MCF 10A (cell line): ENCODE measurements around the gene SF3B1. TPM values are rescaled to one million over a fixed set of nuclear protein-coding genes. Genes with fewer than 3 reads are reported as not detected.

Experiments
- BruUV-seq: library from RNA; stranded (reverse); fragments of 400-500 nt; replicated peaks from 2 replicates; lab custom pipeline; 2021; lab: Mats Ljungman, UMichigan
- CTCF ChIA-PET: fragments of 300-600 bp; sonication (Branson Sonifier 250); formaldehyde crosslinking; extraction: SDS; loops from one replicate; lab custom pipeline; 2021; ENCODE audit warnings: antibody characterized with exemption, inconsistent platforms; lab: Yijun Ruan, JAX
- POLR2A ChIA-PET: fragments of 300-600, 350-650 bp; sonication (Branson Sonifier 250); formaldehyde crosslinking; extraction: SDS; loops from one replicate; lab custom pipeline; 2020; ENCODE audit warnings: antibody characterized with exemption, inconsistent platforms; lab: Yijun Ruan, JAX
- DNase-seq: peaks from one replicate; pipeline ENCODE4 v3.0.0-alpha.2; 2018; ENCODE audit not compliant: unreplicated experiment
- H3K27ac Mint-ChIP-seq: one replicate; pipeline ENCODE4 v1.8.0; 2022; ENCODE audit warnings: mild to moderate bottlenecking, low read depth, mixed read lengths; ENCODE audit not compliant: unreplicated experiment
- H3K27me3 Mint-ChIP-seq: one replicate; pipeline ENCODE4 v1.8.0; 2022; ENCODE audit warnings: mixed read lengths; ENCODE audit not compliant: insufficient read depth, unreplicated experiment
- H3K36me3 Mint-ChIP-seq: one replicate; pipeline ENCODE4 v1.8.0; 2022; ENCODE audit warnings: mild to moderate bottlenecking, moderate library complexity, mixed read lengths; ENCODE audit not compliant: insufficient read depth, unreplicated experiment
- H3K4me1 Mint-ChIP-seq: one replicate; pipeline ENCODE4 v1.8.0; 2022; ENCODE audit warnings: mixed read lengths; ENCODE audit not compliant: insufficient read depth, unreplicated experiment
- H3K4me3 Mint-ChIP-seq: one replicate; pipeline ENCODE4 v1.8.0; 2022; ENCODE audit warnings: mild to moderate bottlenecking, moderate library complexity, mixed read lengths; ENCODE audit not compliant: unreplicated experiment
- H3K9me3 Mint-ChIP-seq: one replicate; pipeline ENCODE4 v1.8.0; 2022; ENCODE audit warnings: mixed read lengths; ENCODE audit not compliant: unreplicated experiment
- intact Hi-C: fragments of 100-400 bp; cut with micrococcal nuclease; formaldehyde crosslinking; loops from 2 replicates; pipeline ENCODE4 v1.14.1; 2022
- total RNA-seq: library from RNA; stranded (reverse); gene quantifications from 2 replicates; pipeline ENCODE4 v1.2.3, GENCODE V29; 2022
- TF ChIP-seq, protein P1 (sequence below): fragments of 200-600 bp; IDR thresholded peaks from one replicate; pipeline ENCODE4 v1.8.0; 2022; ENCODE audit warnings: antibody characterized with exemption, mild to moderate bottlenecking; ENCODE audit not compliant: unreplicated experiment

Gene SF3B1
- total RNA-seq, 1 experiment from 2014 or later: 179 TPM

DNA sequence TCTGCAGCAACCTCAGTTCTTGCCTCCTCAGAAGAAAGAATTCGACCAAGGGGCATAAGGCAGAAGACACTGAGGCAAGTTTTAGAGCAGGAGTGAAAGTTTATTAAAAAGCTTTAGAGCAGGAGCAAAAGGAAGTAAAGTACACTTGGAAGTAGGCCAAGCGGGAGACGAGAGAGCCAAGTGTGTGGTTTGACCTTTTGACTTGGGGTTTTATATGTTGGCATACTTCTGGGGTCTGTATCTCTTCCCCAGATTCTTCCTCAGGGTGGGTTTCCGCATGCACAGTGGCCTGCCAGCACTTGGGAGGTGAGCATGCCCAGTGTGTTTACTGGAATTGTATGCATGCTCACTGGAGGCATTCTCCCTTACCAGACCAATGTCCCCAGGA is 64.9 kb downstream of the SF3B1 start:
- ChIA-PET CTCF (interaction anchor here (0.6 to 1.1 kb wide), 3 partner anchors 243 to 387 kb away, joined by 3 to 5 read pairs (median 4); no protein-coding TSS in a partner anchor), POLR2A (no interaction called here)
- H3K4me3 Mint-ChIP-seq: no peak overlapping the region
- TF ChIP-seq, protein P1, sequence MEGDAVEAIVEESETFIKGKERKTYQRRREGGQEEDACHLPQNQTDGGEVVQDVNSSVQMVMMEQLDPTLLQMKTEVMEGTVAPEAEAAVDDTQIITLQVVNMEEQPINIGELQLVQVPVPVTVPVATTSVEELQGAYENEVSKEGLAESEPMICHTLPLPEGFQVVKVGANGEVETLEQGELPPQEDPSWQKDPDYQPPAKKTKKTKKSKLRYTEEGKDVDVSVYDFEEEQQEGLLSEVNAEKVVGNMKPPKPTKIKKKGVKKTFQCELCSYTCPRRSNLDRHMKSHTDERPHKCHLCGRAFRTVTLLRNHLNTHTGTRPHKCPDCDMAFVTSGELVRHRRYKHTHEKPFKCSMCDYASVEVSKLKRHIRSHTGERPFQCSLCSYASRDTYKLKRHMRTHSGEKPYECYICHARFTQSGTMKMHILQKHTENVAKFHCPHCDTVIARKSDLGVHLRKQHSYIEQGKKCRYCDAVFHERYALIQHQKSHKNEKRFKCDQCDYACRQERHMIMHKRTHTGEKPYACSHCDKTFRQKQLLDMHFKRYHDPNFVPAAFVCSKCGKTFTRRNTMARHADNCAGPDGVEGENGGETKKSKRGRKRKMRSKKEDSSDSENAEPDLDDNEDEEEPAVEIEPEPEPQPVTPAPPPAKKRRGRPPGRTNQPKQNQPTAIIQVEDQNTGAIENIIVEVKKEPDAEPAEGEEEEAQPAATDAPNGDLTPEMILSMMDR: no peak
- no peaks in the 10 kb centered on the region for H3K36me3 Mint-ChIP-seq
- H3K9me3 Mint-ChIP-seq: no peaks in the 10 kb centered on the region
- intact Hi-C loops: no loop called here
- BruUV-seq: no TSS peak
- H3K4me1 Mint-ChIP-seq: no peaks in the 10 kb centered on the region
- DNase-seq: peak; percentile 17
- H3K27ac Mint-ChIP-seq: no peak overlapping the region
- no peaks in the 10 kb centered on the region for H3K27me3 Mint-ChIP-seq

DNA sequence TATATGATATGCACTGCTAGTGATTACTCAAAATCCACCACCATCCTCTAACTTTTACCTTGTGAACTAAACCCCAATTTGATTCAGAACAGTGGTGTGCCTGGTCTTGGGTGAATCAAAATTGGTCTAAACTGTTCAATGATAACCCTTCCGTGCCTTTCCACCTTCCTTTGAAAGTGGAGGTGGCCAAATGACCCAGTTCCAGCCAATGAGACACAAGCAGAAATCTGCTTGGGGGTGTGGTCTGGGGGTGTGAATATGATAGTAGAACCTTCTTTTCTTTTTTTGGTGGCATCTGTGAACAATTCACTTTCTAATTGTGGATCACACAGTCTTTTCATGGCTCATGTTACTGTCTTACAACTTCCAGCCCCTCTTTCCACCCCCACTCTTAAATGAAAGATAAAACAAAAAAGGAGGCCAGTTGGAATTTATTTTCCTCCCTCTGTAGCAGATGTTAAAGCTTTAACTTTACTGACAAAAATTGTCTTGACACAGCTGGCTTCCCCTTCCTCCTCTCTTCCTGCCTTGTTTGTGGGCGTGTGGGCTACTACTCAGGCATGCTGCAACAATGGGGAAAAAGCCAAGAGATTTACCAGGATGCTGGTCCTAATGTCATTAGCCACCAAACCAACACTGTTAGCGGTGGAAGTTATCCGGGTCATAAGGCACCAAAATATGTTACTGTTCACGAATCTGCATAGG is 65.4 kb downstream of the SF3B1 start:
- DNase-seq: no peak
- Mint-ChIP-seq H3K27me3 (no peaks in the 10 kb centered on the region), H3K4me3 (no peak overlapping the region), H3K36me3 (no peaks in the 10 kb centered on the region), H3K4me1 (no peaks in the 10 kb centered on the region), H3K9me3 (no peaks in the 10 kb centered on the region), H3K27ac (no peak overlapping the region)
- TF ChIP-seq, protein P1: no peak
- BruUV-seq: no TSS peak
- intact Hi-C loops: no loop called here
- POLR2A ChIA-PET: no interaction called here
- CTCF ChIA-PET: interaction anchor here (0.6 to 1.4 kb wide), 5 partner anchors 9 to 296 kb away, joined by 3 to 6 read pairs (median 5); no protein-coding TSS in a partner anchor

DNA sequence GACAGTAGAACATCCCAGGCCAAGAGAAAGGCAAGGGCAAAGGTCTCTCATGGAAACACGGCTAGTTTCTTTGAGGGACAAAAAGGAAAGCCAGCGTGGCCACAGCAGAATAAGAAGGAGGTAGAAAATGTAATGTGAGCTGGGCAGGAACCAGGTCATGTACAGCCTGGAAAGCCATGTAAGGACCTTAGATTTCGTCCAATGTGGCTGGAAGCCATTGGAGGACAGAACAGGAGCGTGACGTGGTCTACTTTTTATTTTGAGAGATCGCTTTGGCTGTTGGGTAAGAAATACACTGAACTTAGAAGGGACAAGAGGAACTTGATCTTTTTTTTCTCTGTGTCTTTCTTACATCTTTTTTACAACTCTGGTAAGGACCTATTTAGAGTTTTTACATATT is 66.4 kb downstream of the SF3B1 start:
- DNase-seq: no peak
- no peaks in the 10 kb centered on the region for H3K27me3 Mint-ChIP-seq
- H3K36me3 Mint-ChIP-seq: no peaks in the 10 kb centered on the region
- CTCF ChIA-PET: interaction anchor here (0.6 to 1.4 kb wide), 4 partner anchors 10 to 295 kb away, joined by 3 to 6 read pairs (median 4); no protein-coding TSS in a partner anchor
- H3K9me3 Mint-ChIP-seq: no peaks in the 10 kb centered on the region
- intact Hi-C loops: no loop called here
- no peak overlapping the region for H3K4me3 Mint-ChIP-seq
- no peaks in the 10 kb centered on the region for H3K4me1 Mint-ChIP-seq
- no TSS peak for BruUV-seq
- TF ChIP-seq, protein P1: no peak
- no peak overlapping the region for H3K27ac Mint-ChIP-seq
- POLR2A ChIA-PET: no interaction called here

DNA sequence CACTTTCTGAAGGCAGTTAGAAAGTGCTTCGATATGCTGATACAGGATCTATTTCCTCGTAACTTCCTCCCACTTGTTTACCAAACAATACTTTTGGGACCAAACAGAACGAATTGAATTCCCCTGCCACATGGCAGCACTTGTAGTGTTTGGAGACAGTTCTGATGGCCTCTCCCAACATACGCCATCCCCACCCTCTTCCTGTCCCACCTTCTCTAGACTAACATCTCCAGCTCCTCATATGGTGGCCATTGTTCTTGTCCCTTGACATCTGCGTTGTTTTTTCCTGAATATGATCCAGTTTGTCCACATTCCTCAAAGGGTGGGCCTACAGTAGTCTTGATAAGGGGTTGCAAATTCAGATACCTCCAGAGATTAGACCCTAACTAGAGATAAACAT is 70.8 kb downstream of the SF3B1 start:
- no peak overlapping the region for H3K27ac Mint-ChIP-seq
- H3K4me1 Mint-ChIP-seq: no peaks in the 10 kb centered on the region
- BruUV-seq: no TSS peak
- DNase-seq: no peak
- H3K36me3 Mint-ChIP-seq: no peaks in the 10 kb centered on the region
- CTCF ChIA-PET: interaction anchor here (0.5 to 4.0 kb wide), 6 partner anchors 38 to 258 kb away, joined by 3 to 14 read pairs (median 4); no protein-coding TSS in a partner anchor
- no peaks in the 10 kb centered on the region for H3K27me3 Mint-ChIP-seq
- no peaks in the 10 kb centered on the region for H3K9me3 Mint-ChIP-seq
- no peak overlapping the region for H3K4me3 Mint-ChIP-seq
- TF ChIP-seq, protein P1: no peak
- intact Hi-C loops: no loop called here
- POLR2A ChIA-PET: interaction anchor here (0.6 kb wide), 1 partner anchor 1166 kb away, joined by 4 read pairs; no protein-coding TSS in a partner anchor
